Right lobe of liver (tissue), 6 donors: ENCODE measurements around the gene PGBD5. TPM values are rescaled to one million over a fixed set of nuclear protein-coding genes. Genes with fewer than 3 reads are reported as not detected.
A peak's percentile ranks its signal among the peaks of the same experiment; 100 is the strongest.

ENCODE experiments used
- ATAC-seq, 4 donors: fragments of 200-7000 bp; cut with Tn5 transposase; one replicate each; pipeline ENCODE4 v1.9.1; 2020; ENCODE audit warnings: mild to moderate bottlenecking in 4 of 4, moderate library complexity in 4 of 4
- DNase-seq, 3 donors: peaks; one replicate each; pipeline ENCODE4 v3.0.0-alpha.2; 2020
- H3K27ac ChIP-seq, 3 donors: fragments of 200-600 bp; one replicate each; pipeline ENCODE4 v1.8.0; 2022
- H3K27me3 ChIP-seq, 2 donors: fragments of 200-600 bp; one replicate each; pipeline ENCODE4 v1.8.0; 2022
- H3K36me3 ChIP-seq, 4 donors: fragments of 200-600 bp; sonication (generic) in 1 of 4; one replicate each; pipeline versions ENCODE4 v1.5.1 to v1.8.0; 2017 to 2022; ENCODE audit warnings: control low read depth in 1 of 4
- H3K4me1 ChIP-seq, 4 donors: fragments of 200-600 bp; sonication (generic) in 1 of 4; one replicate each; pipeline versions ENCODE4 v1.5.1 to v1.8.0; 2017 to 2022; ENCODE audit warnings: control low read depth in 1 of 4
- H3K4me3 ChIP-seq, 3 donors: fragments of 200-600 bp; one replicate each; pipeline ENCODE4 v1.8.0; 2022
- H3K9me3 ChIP-seq, 4 donors: fragments of 200-600 bp; sonication (generic) in 1 of 4; one replicate each; pipeline versions ENCODE4 v1.5.1 to v1.8.0; 2017 to 2022; ENCODE audit warnings: control low read depth in 1 of 4
- CTCF ChIP-seq, 4 donors: fragments of 200-600 bp in 3 of 4; fragments of 450-650 bp in 1 of 4; IDR thresholded peaks; one replicate each; pipeline versions ENCODE4 v1.5.1 to v1.8.0; 2016 to 2022; ENCODE audit warnings: antibody characterized with exemption in 4 of 4, mild to moderate bottlenecking in 2 of 4
- POLR2A ChIP-seq: fragments of 450-650 bp; IDR thresholded peaks from one replicate; pipeline ENCODE4 v1.6.1; 2017; ENCODE audit warnings: antibody characterized with exemption, mild to moderate bottlenecking
- WGBS: methylation state at CpG from one replicate; pipeline ENCODE4 v1.1.6; 2018; ENCODE audit warnings: low coverage, low lambda C conversion rate; ENCODE audit not compliant: insufficient coverage; ENCODE audit errors: missing lambda C conversion rate; 5-methylcytosine and 5-hydroxymethylcytosine counted together
- intact Hi-C, 2 donors: fragments of 100-400 bp; cut with DNase I; formaldehyde crosslinking; loops; one replicate each; pipeline versions ENCODE4 v1.11.2 to v1.14.1; 2022
- total RNA-seq, 6 experiments: library from RNA; depleted of rRNA in 2 of 6; stranded (reverse); fragments of >200 nt in 2 of 6; fragmentation: NEBNext Ultra II Directional in 3 of 6; extraction: Animal tissue kit (Norgen Biotek cat#: 25700) in 3 of 6; gene quantifications; one replicate each; pipeline versions ENCODE4 v1.1.0 to v1.2.4, GENCODE V29; 2016 to 2023
- donor health status: DM: no; HTN: yes; CAD: no.
- donor health status: DM: no; HTN: no; CAD: no.
- donor health status: DM: no; HTN: no; CAD: no.
- donor health status: DM: no; HTN: yes; CAD: no.
- donor health status: DM: no; HTN: yes; CAD: no.

The PGBD5 gene
- total RNA-seq, 6 experiments from 2014 or later, result 0.80 to 6.4 (median 2.4) TPM

DNA sequence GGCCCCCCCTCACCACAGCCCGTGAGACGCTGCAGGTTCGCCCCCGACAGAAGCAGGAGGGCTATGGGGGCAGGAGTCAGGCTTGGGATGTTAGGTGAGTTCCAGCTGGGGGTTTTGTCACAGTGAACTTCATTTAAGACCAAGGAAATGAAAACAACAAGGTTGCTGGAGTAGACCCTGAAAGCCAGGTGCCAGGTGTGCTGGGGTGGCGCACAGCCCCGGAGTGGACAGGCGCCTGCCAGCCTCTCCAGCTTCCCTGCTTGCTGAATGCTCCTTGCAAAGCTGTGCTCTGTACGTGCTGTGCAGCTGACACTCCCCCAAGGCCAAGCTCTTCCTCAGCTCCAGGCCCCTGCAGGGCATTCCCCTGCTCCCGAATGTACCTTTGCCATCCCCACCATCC lies 102.4 kb downstream of the PGBD5 start:
- H3K36me3 ChIP-seq, result no peaks in the 10 kb centered on the region
- H3K4me1 ChIP-seq, result peaks cover 0 to 18% (median 4%) of the 10 kb centered on the region in 4 donors
- intact Hi-C loops, result no loop called here
- H3K27ac ChIP-seq, result no peak overlapping the region
- 80% methylated on average over 2 of the region's 9 CpGs for WGBS
- TF ChIP-seq CTCF (IDR thresholded peaks at IDR 0.05) (no peak), POLR2A (no peak)
- no peaks in the 10 kb centered on the region for H3K27me3 ChIP-seq
- DNase-seq, result no peak
- ATAC-seq, result no peak
- no peaks in the 10 kb centered on the region for H3K9me3 ChIP-seq
- no peak overlapping the region for H3K4me3 ChIP-seq

GRCh38 chr1:230322967-230323547 lies 103.1 kb downstream of the PGBD5 start:
- Histone ChIP-seq H3K27me3 (no peaks in the 10 kb centered on the region), H3K27ac (no peak overlapping the region), H3K36me3 (no peaks in the 10 kb centered on the region), H3K4me3 (no peak overlapping the region), H3K9me3 (no peaks in the 10 kb centered on the region), H3K4me1 (peaks cover 0 to 22% (median 8%) of the 10 kb centered on the region in 4 donors)
- WGBS, result 87% methylated on average over 12 of the region's 23 CpGs
- no peak for ATAC-seq
- DNase-seq, result no peak
- TF ChIP-seq CTCF (IDR thresholded peaks at IDR 0.05) (no peak), POLR2A (no peak)
- intact Hi-C loops, result no loop called here

DNA sequence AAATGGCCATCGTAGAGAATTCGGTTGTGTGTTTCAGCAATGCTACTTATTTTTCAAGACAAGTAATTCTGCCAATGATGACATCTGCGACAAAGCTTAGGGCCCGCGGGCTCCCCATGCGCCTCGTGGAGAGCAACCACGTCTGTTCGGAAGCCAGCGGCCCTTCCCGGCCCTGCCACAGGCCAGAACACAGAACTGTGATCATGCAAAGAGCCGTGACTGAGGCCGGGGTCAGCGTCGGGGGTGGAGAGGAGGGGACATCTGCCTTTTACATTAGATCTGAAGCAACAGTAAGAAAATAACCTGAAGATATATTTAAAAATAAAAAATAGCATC lies 103.7 kb downstream of the PGBD5 start:
- Histone ChIP-seq H3K9me3 (no peaks in the 10 kb centered on the region), H3K36me3 (no peaks in the 10 kb centered on the region), H3K27ac (no peak overlapping the region), H3K4me3 (no peak overlapping the region), H3K27me3 (no peaks in the 10 kb centered on the region), H3K4me1 (peaks cover 0 to 18% (median 9%) of the 10 kb centered on the region in 4 donors)
- TF ChIP-seq POLR2A (no peak), CTCF (IDR thresholded peaks at IDR 0.05) (no peak)
- no peak for DNase-seq
- no peak for ATAC-seq
- 96% methylated on average over 6 of the region's 15 CpGs for WGBS
- intact Hi-C loops, result no loop called here

DNA sequence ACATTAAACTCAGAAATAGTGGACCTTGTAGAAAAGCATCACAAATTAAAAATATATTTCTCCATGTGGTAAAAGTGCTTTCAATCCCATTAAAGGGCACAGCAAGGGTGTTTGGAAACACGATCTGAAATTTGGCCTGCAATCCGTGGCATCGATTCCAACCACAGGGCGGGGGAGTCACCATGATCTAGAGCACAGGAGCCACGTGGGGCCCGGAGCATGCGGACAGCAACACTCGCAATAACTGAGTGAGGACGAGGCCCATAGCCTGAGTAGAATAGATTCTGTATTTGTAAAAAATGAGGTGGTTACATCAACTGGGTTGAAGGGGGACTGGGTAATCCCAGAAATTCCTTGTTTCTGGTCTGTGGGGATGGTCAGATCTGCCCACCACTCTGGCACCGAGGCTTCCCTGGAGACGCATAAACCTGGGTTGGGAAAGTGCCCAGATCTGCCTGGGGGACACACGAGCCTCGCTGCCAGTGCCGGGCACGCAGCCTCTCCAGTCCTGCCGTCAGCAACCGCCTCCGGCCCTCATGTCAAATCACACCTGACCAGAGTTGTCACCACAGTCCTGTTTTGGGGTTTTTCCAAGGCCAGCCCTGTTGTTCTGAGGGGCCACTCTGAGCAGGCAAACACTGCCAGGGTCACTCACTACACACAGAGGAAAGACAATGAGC lies 104.3 kb downstream of the PGBD5 start:
- intact Hi-C loops, result no loop called here
- Histone ChIP-seq H3K36me3 (no peaks in the 10 kb centered on the region), H3K4me1 (peaks cover 0 to 18% (median 6%) of the 10 kb centered on the region in 4 donors), H3K27ac (no peak overlapping the region), H3K9me3 (no peaks in the 10 kb centered on the region), H3K4me3 (no peak overlapping the region), H3K27me3 (no peaks in the 10 kb centered on the region)
- ATAC-seq (peak in 3 of 4 donors; percentile 7 to 46 (median 39)), DNase-seq (peak in 1 of 3 donors; percentile 78)
- no peak for TF ChIP-seq POLR2A
- TF ChIP-seq CTCF (IDR thresholded peaks at IDR 0.05), result no peak
- WGBS, result 91% methylated on average over 10 of the region's 18 CpGs
